Activated CD4-positive, alpha-beta T cell treated with anti-CD3 and anti-CD28 coated beads, Interleukin-2, amount 50 U/mL, for 48 hours (primary cell): Measurements from ENCODE around the gene PRCC.

Experiments used
- DNase-seq, 2 experiments: peaks; one replicate each; pipeline ENCODE4 v3.0.0-alpha.2; 2020

Gene PRCC

DNA sequence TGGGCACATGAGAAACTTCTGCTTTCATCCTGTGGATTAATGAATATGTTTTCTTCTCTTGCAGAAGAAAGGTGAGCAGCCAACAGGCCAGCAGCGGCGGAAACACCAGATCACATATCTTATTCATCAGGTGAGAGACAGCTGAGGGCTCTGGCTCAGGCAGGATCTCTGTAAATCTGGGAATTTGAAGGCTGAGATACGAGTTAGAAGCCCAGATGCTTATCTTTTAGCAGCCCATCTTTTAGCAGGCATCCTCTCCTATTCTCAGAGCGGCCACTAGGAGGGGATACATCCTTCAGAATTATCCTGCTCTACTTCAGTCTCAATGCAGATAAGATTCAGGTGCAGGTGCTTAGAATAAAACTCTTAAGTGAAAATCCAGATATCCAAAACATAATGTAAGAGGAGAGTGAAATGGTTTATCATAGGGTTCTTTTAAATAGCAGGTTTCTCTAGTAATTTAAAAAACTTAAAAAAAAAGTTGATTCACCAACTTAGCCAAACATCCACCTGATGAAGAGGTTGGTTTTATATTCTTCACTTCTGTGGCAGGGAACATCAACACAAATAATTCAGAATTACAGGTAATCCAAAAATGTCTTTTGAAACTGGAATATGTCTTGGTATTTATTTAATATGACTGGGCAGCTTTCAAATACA is 30.0 kb downstream of the PRCC start:
- peak in 1 of 2 experiments; percentile 66 for DNase-seq

DNA sequence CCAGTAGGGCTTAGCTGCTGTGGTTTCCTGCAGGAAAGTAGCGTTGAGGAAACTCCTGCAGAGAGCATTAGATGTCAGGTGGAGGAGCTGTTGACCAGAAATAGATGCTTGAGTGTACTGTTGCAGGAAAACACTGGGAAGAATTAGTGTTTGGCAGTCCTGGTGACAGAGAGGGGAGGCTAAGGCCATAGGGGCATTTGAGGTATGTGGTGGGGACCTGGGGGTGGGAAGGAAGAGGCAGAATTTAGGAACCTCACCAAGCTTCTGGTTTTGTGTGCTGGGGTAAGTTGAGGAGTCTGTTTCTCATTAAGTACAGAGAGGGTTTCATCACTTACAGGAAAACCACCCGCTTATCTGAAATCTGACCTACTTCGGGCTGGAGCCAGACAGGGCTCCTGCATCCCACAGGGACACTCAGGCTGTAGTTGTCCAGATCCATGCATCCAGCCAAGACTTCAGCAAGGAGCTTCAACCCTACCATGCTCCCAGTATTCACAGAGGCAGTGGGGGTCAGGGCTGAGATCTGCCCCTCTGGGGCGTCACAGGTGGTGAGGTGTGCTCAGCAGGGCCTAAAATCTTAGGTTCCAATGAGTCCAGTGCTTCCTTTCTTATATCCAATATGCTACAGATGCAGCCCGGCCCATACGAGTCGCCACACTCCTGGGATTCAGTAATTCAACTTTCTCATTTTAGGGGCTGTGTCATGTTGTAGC is 34.2 kb downstream of the PRCC start:
- DNase-seq: no peak

DNA sequence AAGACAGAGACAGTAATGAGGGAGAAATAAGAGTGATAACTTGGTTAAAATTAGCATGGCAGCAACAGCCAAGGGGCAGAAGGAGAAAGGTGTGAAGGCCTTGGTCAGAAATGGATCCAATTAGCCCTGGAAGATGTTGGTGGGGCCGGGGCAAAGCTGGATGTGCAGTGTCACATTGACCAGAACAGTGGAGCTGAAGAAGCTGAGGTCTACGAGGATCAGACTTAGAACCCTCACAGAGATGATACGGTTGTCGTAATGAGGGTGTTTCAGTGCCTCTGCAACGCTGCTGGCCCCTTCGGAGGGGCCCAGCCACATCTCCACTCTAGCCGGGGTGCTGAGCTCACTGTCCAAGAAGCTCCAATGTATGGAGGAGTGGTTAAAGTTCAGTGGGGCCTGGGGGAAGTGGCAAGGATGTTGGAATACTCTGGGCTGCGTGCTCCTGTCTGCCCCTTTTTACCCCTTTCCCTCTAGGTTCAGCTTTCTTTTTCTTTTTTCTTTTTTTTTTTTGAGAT is 35.1 kb downstream of the PRCC start:
- no peak for DNase-seq

DNA sequence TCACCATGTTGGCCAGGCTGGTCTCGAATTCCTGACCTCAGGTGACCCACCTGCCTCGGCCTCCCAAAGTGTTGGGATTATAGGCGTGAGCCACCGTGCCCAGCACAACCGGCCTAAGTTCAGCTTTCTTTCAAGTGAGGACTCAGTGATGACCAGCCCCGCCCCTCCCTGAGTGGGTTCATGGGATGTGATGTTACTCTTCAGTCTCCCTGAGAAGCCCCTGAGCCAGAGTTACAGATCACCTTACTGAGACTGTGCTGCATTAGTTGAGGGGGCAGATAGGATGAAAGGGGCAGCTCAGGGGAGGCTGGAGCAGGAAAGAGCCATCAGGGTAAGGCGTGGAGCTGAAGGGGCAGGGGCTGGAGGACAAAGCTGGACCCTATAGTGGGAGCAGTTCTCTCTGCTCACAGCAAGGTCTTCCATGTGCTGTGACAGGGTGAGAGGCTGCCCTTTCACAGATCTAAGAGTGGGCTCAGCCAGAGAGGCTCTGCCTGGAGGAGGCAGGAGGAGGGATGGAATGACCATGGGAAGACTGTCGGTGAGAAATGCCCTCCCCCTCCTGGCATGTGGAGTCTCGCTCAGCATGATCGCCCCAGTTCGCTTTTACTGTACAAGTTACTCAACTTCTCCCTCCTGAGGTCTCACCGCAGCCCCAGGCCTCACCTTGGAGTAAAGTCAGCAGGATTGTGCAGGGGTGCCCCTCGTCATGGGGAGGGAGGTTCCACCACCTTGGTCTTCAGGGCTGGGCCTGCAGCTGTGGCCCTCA is 35.9 kb downstream of the PRCC start:
- peak in 1 of 2 experiments; percentile 38 for DNase-seq

DNA sequence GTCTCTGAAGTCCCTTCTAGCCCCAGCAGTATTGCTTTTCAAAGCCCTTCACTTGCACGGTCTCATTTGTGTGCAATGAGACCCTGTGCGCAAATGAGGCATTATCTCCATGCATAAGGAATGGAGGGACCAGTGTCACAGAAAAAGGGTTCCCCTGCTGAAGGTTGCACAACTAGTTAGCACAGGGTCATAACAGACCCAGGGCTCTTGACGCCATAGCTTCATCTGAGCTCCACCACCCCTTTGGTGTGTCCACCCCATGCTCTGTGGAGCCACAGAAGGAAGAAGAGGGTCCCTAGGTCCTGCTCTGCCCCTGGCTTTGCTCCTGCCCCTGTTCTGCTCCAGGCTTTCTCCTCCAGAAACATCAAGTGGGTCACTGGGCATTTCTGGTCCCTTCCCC is 36.7 kb downstream of the PRCC start:
- no peak for DNase-seq

DNA sequence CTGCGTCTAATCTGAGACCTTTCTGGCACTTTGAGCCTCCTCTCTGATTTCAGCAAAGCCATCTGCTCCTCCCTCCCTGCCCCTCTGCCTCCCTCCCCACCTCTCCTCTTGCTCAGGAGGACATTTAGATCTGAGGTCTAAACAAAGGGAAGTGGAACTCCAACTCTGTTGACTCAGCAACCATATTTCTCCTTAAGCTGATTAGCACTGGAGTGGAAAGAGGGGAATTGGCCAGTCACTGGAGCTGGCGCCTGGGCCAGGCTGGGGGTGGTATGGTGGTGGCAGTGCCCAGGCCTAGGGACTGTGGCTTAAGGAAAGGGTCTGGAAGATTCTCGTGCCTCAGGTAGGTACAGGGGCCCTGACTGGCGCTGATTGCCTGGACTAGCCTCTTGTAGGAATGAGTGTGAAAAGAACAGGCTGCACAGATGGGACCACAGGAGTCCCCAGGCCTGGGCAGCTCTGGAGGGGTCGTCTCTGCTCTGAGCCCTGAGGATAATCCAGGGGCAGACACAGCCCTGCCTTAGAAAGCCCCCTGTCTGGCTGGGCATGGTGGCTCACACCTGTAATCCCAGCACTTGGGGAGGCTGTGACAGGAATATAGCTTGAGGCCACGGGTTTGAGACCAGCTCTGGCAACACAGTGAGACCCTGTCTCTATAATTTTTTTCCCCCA is 37.4 kb downstream of the PRCC start:
- DNase-seq: no peak

DNA sequence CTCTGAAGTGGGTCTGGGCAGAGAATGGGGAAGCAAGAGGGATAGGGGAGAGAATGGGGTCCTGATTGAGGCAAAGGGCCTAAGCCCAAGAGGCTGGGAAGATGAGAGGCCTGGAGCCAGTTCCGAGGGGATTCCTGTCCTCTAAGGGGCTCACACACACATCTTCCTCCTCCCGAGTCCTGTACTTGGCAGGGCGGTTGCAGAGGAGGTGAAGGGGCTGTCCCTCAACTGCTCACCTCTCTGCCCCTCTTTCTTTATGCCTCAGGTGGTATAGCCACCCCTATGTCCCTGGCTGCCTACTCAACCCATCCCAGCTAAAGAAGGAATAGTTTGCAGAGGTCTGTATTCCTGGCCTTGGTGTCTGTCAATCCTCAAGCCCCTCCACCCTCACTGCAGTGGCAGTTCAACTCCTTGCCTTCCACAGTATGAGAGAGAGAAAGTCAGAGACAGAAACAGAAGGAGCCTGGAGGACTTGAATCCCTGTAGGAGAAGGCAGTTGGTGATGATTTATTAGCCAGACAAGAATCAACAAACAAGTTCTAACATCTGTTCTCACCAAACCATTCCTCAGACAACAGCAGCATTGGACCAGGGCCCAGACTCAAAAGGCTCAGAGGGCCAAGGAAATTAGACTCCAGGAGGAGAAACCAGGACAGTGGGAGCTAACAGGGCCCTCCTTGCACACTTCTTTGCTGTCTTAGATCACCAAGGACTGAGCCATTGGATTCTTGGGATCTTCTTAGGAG is 38.6 kb downstream of the PRCC start:
- no peak for DNase-seq

DNA sequence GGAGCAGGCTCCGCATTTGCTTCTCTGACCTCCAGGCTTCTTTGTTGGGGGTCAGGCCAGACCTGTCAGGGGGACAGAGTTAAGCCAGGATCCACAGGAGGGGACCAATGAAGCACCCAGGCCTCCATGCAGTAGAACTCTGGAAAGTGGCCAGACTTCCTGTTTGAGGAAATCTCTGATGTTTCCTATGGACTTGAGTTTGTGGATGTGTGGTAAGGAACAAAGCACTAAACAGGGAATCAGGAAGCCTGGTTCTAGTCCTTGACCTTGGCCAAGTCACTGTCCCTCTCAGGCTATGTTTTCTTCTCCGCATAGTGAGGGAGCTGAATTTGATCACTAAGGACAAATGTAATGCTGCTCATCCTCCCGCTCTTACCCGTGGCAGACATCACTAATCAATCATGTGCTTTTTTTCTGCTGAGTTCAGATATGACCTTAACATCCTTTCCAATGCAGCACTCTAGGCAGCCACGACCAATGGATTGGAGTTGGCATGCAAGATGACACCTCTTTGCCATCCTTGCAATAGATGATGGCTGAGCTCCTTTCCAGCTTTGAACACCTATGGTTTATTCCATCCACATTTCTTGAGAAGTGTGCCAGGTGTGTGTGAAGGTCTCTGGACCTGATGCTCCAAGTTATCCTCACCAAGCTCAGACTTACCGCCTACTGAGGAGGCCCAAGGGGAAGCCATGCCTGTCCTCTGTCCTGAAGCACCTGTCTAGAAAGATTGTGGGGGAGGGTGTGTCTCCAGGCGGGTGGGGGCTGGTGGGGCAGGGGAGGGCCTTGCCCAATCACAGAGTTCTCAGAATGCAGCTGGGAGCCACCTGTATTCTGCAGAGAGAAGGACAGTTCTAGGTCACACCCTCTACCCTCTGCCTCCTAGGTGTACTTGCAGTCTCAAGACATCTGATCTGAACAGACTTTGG is 39.4 kb downstream of the PRCC start:
- DNase-seq: no peak

DNA sequence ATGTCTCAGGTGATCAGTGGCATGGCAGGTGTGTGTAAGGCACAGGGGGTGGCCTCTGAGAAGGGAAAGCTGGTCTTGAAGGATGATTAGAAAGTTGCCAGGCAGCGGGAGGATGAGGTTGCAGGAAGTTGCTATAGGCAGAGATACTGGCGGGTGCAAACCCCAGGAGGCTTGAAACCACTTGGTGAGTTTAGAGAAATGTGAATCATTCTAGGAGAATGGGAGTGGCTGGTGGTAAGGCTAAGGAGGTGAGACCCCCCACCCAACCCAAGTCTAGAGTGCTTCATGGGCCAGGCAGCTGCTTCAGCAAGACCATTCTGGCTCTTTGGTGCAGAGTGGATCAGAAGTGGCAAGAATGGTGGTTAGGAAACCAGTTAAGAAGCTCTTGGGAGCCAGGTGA is 40.3 kb downstream of the PRCC start:
- DNase-seq: peak in 1 of 2 experiments; percentile 49

DNA sequence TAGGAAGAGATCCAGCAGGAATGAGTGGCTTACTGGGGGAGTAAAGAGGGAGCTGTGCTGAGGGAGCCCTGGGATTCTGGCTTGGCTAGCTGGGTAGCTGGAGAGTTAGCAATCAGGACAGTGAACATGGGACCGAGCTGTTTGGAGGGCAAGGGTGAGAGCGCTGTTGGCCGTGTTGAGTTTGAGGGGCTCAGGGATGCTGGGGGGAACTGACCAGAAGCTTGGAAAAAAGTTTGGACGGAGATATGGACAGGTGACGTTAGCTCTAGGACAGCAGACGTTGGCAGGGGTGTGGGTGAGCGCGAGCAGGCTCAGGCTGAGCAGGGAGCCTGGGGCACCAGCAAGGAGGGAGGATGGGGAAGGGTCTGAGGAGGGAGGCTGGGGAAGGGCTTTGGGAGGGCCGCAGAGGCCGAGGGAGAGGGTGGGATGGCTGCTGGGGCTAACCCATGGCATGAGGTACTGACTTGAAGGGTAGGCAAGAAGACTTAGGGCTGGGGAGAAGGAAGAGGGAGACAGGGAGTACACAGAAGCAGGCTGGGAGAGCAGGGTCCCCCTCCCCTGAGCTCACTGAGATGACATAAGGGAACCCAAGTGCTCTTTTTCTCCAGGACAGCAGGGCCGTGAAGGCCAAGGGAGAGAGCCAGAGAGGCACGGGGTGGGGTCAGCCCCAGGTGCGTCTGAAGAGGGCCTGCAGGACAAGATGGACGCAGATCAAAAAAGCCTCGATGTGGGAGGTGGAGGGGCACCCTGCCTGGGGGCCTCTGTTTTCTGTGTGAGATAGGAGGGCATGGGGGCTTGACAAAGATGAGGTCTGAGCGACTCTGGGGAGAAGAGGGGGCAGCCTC is 41.1 kb downstream of the PRCC start:
- no peak for DNase-seq

DNA sequence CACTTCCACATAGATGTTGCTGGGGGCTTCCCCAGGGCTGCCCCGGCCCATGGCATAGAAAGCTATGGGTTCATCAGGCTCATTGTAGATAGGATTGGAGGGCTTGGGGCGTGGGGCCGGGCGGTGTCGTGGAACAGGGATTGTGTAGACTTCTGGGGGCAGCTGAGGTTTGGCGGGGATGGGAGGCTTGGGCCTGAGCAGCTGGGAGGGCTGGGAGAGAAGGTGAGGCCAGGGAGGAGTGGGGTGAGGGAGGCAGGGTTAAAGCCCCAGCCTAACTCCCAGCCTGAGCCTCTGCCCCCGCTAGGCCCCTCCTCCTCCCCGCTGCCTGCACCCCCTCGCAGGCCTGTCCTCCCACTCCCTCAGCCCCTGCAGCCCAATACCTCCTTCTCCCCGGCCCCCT is 41.9 kb downstream of the PRCC start:
- DNase-seq: no peak

DNA sequence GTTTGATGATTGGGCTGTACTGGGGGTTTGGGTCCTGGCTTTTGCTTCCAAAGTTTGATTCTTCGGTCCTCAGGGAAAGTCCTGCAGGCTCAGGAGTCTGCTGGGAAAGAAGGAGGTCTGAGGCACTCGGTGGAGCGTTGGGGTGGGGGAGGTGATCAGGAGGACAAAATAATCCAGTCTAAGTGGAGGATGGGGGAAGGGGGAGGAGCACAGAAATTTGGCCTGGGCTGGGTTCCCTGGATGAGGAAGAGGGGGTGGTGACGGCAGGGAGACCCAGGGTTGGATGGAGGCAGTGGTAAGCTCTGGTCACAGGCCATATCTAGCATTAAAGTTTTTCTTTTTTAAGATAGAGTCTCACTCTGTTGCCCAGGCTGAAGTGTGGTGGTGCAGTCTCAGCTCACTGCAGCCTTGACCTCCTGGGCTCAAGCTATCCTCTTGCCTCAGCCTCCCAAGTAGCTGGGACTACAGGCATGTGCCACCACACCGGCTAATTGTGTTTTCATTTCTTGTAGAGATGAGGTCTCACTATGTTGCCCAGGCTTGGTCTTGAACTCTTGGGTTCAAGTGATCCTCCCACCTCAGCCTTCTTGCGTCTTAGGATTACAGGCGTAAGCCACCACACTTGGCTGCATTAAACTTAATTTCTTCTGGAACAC is 42.5 kb downstream of the PRCC start:
- DNase-seq: no peak

DNA sequence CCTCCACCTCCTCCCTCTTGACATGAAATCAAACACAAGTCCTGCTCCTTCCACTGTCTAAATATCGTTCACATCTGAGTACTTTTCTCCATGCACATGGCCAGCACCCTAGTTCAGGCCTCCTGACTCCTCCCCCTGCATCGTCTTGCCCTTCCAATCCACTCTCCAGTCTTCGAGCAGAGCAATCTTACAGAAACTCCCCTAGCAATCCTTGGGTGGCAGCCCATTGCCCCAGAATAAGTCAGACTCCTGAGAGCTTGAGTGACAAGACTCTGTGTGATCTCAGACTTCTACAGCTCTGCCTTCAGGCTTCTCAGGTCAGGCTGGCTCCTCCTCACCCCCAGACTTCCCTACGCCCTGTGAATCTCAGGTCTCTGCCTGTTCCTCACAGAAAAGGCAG is 43.8 kb downstream of the PRCC start:
- no peak for DNase-seq

DNA sequence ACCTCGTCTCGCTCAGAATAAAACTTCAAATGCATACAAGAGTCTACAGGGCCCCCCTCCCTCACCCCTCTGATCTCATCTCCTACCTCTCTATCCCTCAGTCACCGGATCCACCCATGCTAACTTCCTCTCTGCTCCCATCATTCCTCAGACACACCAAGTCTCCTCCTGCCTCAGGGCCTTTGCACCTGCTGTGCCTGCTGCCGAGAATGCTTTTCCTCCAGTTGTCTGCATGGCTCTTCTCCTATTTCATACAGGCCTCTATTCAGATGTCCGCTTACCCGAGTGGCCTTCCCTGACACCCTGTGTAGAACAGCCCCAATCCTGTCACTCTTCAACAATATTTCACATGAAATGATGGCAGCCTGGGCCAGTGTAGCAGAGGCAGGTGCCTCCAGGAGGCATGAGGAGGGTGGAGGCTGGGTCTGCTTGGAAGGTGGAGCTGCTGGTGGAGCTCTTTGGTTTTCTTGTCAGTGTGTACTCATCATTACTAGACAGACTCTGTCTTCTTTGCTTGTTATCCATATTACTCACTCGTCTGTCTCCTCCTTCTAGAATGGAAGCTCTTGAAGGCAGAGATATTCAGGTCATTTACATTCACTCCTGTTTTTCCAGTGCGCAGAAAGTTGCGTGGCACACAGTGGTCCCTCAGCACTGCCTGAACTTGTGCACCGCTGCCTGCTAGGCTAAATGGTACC is 45.1 kb downstream of the PRCC start:
- DNase-seq: no peak

DNA sequence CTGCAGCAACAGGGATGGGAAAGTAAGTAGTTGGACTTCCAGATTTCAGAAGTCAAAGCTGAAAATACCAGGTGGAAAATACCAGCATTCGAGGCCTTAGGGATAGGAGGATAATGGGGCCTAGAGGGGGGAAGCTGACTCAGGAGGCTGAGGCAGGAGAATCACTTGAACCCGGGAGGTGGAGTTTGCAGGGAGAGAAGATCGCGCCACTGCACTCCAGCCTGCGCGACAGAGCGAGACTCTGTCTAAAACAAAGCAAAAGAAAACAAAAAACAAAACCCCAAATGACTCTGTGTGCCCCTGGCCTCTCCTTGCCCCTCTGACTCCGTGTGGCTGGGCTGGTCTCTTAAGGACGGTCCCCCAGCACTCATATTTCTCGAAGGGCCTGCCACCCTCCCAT is 46.0 kb downstream of the PRCC start:
- DNase-seq: no peak

DNA sequence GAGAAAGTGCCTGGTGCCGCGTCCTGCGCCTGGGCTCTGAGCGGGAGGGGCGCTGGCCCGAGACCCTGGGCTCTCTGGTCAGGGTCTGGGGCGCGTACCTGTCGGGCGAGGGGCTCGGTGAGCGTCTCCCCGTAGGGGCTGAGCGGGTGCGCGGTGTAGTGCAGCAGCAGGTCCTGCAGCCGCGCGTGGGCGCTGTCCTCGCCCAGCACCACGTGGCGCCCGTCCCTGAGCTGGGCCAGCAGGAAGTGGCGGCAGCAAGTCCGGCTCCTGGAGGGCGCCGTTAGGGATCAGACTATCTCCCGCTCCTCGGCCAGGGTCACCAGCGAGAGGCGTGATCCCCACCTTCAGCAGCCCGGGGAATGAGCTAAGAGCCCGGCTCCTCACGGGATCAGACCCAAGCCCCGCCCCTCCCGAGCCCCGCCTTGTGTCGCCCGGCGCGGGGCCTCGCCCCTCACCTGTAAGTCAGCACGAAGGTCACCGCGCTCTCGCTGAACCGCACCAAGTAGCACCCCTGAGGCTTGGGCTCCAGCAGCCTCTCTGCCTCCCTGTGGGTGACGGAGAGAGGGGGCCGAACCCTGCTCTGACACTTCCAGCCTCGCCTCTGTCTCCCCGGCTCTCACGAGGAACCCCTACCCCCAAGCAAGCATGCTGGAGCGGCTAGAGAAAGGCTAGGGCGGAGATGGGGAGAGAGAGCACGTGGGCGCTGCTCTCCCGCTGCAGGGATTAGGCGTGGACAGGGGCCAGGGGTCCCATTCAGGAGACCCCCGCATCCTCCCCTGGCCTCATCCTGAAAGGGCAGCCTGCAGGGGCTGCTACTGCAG is 46.6 kb downstream of the PRCC start:
- DNase-seq: peak; percentile 81 to 84

DNA sequence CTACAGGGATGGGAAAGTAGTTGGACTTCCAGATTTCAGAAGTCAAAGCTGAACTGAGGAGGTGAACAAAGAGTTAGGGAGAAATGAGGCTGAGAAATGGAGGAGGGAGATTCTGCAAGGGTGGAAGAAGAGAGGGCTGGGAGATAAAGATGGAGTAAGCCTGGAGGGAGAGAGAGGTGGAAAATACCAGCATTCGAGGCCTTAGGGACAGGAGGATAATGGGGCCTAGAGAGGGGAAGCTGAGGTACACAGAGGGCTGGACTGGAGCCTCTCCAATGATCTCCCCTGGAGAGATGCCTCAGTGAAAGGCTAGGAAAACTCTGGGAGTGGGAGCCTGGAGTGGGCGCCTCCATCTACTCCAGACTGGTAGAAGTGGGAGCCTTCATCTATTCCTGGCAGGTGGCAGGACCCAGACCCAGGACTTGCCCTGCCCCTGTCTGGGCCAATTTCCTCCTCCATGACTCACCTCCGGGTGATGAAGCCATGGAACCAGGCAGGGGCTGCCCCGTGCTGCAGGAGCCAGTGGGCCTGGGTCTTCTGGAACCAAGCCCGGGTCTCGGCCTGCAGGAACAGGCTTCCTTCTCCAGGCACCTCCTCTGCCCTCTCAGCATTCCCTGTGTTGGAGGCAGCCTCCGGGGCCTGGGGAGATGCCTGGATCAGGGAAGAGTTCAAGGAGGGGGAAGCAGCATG is 47.4 kb downstream of the PRCC start:
- peak; percentile 65 to 69 for DNase-seq
